Middle frontal gyrus (tissue), 1 donor: ENCODE results near the gene KIAA1217.

ENCODE experiments used
- DNase-seq: peaks from one replicate; pipeline ENCODE4 v3.0.0-alpha.2; 2015; ENCODE audit warnings: low spot score; ENCODE audit errors: extremely low spot score

KIAA1217 gene

DNA sequence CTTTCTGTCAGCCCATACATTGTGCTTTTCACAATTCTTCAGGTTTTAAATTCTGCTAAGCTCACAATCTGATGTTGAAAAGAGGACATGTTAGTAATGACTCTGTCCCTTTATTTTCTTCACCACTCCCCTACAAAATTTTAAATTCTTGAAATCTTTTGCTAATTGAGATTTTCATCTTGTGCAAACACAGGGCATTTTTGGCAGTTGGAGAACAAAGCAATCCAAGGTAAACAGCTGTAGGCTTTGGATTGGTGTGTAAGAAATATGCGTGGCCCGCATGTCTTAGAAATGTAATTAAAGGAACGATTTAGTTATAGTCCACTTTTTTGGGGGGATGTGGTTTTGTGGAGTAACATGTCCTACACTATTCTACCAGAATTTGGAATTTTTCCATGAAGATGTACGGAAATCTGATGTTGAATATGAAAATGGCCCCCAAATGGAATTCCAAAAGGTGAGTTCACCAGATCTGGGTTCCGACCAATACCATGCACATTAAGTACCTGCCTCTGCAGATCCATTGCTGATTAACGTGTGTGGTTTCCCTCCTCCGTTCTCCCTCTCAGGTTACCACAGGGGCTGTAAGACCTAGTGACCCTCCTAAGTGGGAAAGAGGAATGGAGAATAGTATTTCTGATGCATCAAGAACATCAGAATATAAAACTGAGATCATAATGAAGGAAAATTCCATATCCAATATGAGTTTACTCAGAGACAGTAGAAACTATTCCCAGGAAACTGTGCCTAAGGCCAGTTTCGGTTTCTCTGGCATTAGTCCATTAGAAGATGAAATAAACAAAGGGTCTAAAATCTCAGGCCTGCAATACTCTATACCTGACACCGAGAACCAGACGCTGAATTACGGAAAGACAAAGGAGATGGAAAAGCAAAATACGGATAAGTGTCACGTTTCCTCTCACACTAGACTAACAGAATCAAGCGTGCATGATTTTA is 333.7 kb downstream of the KIAA1217 start:
- no peak for DNase-seq

DNA sequence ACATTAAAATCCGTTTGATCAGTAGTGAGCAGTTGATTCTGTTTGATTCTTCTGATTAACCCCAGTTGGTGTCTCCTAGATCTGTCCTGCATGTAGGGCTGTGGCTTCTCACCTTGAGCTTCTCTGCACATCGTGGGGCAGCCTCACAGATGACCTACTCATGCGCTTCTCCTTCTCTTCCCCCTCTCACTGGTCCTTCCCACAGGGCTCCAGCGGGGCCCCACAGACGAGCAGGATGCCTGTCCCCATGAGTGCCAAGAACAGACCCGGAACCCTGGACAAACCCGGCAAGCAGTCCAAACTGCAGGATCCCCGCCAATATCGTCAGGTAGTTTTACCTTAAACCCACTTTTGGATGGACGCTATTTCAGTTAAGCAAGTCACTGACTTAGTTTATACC is 335.8 kb downstream of the KIAA1217 start:
- no peak for DNase-seq

DNA sequence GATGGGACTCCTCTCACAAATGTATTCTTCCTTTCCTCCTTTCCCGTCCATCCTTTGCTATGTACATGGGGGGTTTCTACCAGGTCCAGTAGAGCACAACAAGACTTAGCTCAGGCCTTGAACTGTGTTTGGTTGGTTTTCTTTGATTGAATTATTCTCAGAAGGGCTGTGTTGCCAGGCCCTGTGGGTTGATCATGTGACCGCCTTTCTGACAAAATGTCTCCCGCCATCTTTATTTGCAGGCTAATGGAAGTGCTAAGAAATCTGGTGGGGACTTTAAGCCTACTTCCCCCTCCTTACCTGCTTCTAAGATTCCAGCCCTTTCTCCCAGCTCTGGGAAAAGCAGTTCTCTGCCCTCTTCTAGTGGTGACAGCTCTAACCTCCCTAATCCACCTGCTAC is 336.6 kb downstream of the KIAA1217 start:
- no peak for DNase-seq

DNA sequence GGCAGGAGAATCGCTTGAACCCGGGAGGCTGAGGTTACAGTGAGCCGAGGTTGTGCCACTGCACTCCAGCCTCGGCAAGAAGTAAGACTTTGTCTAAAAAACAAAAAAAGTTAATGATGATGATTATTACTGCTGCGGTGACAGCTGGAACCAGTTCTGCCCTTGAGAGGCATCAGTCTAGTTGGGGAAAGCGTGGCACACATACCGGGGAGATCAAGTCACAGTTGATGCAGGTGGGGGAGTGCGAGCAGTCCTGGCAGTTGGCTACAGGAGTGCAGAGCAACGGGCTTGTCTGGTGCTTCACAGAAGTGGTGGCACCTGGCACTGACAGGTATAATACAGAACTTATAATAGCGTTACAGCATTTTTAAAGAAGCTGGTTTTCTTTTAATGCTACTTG is 341.7 kb downstream of the KIAA1217 start:
- DNase-seq: no peak

DNA sequence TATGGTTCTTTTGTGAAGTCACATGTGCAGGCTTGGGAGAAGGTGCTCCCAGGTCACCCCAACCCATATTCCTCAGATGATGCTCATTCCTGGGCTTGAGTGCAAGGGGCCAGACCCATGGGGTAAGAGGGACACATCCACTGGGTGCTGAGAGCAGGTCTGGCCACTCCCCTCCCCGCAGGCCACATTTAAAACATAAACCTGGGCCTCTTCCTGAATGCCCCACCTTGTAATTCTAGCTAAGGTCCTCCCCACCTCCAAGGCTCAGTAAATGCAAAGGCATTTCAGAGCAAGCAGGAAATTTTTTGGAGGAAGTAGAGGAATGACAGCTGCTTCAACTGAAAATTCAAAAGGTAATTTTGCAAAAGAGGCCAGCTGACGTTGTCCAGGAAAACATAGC is 342.2 kb downstream of the KIAA1217 start:
- DNase-seq: no peak

DNA sequence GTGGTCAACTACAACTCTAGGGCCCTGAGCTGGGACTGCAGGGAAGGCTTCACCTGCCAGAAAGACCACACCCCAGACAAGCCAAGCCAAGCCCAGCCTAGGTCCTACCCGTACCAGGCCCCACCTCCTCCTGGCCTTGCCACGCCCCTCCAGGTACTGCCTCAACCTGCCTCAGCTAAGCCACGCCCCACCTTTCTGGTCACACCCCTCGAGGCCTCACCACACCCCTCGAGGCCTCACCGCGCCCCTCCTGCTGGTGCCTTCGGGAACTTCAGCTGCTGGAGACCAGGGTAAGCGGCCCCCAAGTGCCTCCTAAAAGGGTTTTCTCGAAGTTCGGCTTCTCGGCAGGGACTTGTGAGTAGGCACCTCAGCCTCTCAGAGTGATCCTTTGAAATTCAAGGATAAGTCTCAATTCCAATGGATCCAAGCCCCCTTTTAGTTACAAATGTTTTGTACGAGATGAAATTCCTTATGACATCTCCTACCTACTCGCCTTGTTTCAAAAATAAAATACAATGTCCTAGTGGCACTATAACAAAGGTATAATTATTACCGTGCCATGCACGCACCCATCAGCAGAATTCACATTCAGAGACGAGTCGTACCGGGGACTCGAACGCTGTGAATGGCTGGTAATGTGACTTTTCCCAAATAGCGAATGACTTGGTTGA is 343.5 kb downstream of the KIAA1217 start:
- DNase-seq: no peak

DNA sequence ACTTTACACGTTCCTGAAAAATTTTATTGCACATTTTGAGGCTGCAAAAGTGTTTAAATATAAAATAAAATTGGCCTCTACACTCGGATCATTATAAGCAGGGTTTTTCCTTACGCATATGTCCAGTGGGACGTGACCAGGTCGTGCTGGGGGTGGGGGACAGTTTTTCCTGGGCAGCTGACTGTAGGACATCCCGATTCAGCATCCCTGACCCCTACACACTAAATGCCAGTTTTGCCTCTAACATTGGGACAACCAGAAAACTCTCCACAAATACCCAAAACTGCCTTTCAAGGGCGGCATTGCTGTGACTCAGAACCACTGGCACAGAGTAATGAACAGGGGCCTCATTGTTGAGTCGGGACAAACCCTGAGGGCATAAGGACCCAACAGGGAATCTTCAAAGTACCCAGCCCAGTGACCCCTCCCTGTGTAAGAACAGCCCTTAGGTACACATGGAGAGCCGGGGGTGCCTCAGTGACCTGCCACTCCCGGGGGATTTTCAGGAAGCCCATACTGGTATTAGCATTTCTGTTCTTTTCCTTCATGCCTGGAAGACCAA is 344.2 kb downstream of the KIAA1217 start:
- no peak for DNase-seq

DNA sequence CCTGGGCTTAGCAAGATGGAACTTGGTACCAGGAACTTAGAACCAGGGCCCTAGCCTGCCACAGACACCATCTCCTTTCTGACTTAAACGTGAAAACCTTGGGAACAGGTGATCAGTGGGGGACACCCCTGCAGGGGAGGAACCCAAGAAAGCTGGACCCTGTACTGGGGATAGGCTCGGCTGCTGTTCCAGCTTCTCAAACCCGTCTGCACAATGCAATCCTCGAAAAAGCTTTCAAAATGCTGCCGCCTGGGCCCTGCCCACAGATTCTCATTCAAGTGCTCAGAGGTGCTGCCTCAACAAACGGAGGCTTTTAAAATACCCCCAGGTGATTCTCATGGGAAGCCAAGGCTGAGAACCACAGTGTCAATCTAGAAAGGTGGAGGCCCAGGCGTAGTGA is 345.1 kb downstream of the KIAA1217 start:
- no peak for DNase-seq

DNA sequence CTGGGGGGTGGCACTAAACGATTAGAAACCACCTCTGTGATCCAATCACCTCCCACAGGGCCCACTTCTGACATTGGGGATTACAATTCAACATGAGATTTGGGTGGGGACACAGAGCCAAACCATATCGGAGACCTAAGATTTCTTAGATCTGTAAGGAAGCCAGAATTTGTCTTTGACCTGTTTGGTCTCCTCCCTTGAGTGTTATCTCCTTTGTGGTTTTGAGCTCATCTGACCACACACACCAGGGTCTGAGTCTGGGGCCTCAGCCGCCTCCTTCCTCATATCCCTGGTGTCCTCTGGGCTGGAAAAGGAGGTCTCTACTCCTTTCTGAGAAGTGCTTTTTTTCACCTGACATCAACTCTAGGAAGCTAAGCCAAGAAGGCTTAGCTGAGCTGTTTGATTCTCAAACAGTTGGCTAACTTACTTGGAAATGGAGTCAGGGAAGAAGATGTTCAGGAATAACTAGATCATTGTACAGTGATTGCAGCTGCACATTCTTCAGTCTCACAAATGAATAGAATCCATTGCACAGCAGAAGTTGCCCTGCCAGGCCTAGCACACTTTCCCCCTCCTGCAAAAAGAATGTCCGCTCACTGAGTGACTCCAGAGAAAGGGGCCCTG is 347.3 kb downstream of the KIAA1217 start:
- no peak for DNase-seq

DNA sequence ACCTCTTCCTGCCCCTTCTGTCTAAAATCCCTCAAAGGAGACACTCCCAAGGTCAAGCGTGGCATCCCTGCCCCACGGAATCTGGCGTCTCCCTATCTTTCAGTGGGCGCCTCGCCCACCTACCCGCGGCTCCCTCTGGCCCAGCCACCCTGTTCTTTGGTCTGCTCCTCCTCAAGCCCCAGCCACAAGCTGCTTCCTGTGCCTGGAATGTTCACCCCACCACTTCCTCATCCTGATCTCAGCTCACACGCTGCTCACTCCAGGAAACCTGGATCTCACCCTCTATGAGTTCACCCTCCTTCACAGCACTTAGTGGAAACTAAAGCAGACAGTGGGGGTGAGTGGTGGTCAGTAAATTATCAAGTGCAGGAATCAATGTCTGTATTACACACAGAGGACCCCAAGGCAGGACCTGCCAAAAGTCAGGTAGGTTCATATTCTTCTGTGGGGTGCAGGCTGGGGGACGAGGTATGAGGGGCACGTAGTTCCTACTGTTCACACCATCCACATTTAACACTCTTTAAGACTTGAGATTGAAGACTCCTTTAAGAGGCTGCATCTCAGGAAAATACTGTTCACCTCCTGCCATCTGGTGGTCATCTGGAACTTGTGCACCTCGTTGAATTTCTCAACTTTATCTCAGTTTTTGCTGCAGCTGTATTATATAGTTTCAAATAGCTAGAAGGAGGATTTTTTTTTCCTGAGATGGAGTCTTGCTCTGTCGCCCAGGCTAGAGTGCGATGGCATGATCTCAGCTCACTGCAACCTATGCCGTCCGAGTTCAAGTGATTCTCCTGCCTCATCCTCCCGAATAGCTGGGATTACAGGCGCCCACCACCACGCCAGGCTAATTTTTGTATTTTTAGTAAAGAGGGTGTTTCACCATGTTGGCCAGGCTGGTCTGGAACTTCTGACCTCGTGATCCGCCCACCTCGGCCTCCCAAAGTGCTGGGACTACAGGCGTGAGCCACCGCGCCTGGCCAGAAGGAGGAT is 348.1 kb downstream of the KIAA1217 start:
- no peak for DNase-seq

DNA sequence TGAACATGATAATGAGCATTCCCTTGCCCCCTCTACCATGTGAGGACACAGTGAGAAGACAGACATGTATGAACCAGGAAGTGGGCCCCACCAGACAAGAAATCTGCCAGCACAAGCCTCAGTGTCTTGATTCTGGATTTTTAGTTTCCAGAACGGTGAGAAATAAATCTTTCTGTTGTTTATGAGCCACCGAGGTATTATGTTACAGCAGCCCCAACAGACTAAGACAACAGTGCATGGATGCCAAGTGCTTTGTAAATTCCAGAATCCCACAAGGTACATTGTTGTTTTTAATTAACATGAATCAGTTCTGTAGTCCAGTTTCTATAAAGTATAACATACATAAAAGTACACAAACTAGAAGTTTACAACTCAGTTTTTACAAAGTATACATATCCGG is 352.5 kb downstream of the KIAA1217 start:
- no peak for DNase-seq

DNA sequence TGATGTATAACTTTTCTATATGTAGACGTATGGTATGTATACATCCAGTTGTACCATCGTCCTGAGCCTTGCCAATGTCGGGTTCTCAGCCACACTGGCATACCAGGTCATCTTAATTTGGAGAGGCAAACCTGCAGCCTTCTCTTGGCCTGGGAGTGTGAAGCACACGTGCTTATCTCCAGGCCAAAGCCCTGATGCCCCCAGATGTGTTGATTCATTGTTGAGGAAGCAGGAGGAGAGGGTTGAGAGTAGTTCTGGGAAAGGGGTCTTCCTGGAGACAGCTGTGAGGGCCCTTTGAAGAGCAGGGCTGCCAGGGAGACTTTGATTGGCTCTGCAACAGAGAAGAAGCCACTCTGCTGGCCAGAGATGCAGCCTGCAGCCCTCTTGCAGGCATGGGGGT is 359.1 kb downstream of the KIAA1217 start:
- DNase-seq: no peak

DNA sequence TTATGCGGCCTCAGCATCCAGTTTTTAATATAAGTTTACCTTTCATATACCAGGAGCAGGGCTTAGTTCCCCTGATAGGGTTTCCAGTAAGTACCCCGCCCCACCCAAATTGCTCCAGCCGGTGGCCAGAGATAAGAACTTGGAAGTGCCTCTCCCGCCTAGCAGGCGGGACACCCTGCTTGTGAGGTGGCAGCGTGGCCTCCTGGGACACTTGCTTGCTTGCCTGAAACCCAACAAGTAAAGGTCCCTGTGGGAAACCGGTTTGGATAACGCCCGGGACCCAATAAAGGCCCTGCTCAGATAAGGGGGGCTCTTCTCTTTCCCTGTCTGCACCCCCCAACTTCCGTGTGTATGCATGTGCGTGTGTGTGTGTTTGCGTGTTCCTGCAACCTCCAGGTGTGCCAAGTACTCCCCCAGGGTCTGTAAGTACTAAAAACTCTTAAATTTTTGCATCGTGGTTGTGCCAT is 360.4 kb downstream of the KIAA1217 start:
- no peak for DNase-seq

DNA sequence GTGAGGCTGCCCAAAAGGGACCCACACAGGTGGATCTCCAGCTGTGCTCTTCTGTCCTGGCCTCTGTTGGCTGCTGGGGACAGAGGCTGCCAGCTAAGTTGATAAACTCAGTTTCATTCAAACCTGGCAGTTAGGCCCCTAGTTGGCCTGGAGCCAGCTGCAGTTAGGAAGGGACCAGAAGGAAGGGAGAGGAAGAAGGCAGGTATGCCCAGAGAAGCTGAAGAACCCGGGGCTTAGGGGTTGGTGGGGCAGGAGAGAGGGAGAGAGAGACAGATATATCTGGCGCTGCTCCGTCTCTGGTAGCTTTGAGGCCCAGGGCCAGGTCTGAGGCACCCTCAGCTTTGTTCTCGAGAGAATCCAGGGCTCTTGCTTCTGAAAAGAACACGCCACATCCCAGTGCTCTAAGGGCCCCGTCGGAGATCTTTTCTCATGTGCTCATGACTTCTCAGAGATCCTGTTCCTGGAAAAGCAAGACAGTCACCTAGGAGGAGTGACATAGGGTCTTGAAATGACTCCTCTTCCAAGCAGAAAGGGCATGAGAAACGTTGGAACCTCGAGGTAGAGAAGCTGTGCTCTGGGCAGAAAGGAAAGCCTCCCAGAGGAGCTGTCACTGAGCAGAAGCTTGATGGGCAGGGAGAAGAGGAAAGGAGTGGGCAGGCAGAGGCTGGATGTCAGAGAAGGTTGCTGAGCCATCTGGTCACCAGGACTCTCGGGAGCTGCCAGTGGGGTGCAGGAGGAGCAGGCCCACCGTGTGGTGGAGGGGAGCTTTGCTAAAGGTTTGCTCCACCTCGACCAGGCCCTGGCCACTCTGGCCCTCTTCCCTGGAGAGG is 361.1 kb downstream of the KIAA1217 start:
- DNase-seq: no peak

DNA sequence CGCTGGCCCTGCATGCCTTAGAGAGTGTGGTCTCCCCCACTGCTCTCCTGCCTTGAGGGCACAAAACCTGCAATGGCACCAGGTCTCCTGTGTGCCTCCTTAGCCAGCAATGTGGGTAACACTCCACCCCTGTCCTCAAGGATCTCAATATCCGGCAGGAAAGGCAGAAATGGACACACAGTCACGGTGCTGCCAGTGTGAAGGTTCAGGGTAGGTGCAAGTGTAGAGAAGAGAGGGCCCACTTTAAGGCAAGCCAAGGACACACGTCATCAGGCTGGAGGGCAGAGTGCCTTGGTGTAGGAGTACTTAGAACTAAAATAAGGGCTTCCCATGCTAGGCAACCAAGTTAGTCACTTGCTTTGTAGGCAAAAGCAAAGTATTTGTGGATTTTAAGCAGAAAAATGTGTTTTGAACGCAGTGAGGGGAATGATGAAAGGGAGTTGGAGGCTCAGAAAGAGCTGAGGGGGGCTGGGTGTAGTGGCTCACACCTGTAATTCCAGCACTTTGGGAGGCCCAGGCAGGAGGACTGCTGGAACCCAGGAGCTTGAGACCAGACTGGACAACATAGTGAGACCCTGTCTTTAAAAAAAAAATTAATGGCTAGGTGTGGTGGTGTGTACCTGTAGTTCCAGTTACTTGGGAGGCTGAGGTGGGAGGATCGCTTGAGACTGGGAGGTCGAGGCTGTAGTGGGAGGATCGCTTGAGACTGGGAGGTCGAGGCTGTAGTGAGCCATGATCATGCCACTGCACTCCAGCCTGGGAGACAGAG is 361.9 kb downstream of the KIAA1217 start:
- DNase-seq: no peak

DNA sequence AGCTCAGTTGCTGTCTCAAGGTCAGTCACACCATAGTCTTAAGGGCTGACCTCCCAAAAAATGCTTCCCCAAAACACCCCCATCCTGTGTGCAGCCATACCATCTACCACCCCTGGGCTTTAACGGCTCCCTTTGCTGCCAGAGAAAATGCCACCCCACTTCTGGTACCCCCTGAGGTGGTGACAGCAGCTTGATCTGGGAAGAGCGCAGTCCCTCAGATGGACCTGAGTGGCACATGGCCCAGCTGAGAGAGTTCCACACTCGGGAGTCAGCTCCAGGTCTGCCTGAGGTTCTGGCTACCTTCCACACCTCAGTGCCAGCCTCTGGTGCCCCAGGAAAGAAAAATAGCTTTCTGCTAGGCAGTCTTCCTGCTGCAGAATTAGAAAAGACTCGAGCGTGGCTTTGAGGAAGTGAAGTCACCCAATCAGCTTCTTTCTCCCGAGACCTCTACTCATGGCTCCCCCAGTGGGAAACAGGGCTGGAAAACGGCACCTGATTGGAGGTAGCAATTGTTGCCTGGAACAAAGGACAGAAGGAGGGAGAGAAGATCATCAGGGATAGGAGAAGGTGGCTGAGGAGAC is 363.0 kb downstream of the KIAA1217 start:
- DNase-seq: no peak

DNA sequence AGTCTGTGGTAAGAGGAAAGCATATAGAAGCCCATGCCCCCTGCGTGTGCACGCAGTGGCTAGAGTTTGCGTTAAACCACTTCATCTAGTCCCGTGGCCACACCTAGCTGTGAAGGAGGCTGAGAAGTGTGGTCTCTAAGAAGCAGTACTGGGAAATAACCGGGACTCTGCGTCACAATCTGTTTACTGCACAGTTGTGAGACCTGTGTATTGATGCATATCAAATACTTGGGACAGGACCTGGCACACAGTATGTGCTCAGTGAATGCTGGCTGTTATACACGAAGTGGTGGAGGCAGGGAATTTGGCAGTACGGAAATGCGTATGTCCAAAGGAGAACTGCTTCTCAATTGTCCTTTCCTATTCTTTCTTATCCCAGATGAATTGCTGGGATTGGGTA is 365.2 kb downstream of the KIAA1217 start:
- no peak for DNase-seq

DNA sequence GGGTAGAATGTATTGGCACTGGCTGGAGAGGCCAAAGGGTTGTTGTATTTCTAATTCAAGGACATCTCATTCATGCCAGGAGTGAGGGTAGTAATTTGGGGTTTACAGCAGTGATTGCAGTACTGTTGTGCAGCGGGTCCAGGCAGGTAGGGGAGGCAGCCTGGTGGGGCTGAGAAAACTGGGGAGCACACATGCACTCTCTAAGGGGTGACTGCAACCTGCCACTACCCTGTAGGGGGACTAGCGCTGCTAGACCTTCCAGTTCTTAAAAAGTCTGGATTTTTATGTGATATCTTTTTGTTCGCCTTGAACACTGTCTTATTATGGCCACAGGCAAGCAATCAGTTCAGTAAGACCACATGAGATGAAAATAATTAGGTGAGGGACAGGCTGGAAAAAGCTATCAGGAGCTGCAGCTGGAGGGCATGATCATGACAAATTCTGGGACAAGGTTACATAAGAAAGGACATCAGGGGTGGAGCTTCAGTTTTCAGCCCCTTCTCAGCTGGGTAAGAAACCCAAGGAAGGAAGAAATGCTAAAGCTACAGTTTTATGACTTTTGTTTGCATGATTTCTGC is 365.7 kb downstream of the KIAA1217 start:
- no peak for DNase-seq
